T-helper 2 cell (primary cell): ENCODE results near the gene GIMAP8.

Experiments
- DNase-seq, 5 experiments: peaks; one replicate each; pipeline versions ENCODE4 v3.0.0 to v3.0.0-alpha.2; 2012 to 2022

The GIMAP8 gene

GRCh38 chr7:150412016-150412415 is 38.4 kb upstream of the GIMAP8 start:
- no peak for DNase-seq

- no peak for DNase-seq
Measured at GRCh38 chr7:150412518-150413488, 37.6 kb upstream of the GIMAP8 start.

DNA sequence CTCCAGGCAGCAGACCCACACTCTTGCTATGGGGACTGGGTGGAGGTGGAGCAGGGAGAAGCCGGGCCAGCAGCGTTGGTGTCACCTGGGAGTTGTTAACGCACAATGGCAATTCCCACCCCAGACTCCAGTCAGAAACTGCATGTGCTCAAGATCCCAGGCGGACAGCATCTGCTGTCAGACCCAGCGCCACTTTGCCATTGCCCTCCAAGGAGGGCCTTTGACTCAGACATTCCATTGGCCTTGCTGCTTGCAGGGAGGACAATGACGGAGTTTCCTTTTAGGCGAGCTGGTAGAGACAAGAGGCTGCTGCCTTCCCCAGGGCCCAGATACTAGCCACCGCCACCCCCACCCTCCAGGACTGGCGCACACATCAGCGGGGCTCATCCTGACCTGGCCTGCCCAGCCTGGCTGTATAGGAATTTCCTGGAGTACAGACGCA is 36.8 kb upstream of the GIMAP8 start:
- no peak for DNase-seq

GRCh38 chr7:150415161-150416153 is 35.0 kb upstream of the GIMAP8 start:
- no peak for DNase-seq

DNA sequence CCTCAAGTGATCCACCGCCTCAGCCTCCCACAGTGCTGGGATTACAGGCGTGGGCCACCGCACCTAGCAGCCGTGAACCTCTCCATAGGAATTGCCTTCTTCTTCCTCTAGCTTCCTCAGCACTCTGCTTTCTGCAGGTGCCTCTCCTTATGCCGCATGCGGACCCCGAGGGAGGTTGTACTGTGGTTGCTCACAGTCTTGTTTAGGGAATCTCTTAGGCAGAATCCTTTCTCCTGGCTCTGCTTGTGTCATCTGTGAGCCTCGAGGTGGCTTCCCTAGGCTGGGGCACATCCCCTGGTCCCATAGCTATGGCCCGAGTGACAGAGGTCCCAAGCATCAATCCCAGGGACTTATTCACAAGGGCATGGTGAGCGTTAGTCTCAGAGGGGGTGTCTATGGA is 33.2 kb upstream of the GIMAP8 start:
- DNase-seq, result no peak

GRCh38 chr7:150417863-150418262 is 32.6 kb upstream of the GIMAP8 start:
- DNase-seq, result no peak

GRCh38 chr7:150420242-150420641 is 30.2 kb upstream of the GIMAP8 start:
- no peak for DNase-seq

DNA sequence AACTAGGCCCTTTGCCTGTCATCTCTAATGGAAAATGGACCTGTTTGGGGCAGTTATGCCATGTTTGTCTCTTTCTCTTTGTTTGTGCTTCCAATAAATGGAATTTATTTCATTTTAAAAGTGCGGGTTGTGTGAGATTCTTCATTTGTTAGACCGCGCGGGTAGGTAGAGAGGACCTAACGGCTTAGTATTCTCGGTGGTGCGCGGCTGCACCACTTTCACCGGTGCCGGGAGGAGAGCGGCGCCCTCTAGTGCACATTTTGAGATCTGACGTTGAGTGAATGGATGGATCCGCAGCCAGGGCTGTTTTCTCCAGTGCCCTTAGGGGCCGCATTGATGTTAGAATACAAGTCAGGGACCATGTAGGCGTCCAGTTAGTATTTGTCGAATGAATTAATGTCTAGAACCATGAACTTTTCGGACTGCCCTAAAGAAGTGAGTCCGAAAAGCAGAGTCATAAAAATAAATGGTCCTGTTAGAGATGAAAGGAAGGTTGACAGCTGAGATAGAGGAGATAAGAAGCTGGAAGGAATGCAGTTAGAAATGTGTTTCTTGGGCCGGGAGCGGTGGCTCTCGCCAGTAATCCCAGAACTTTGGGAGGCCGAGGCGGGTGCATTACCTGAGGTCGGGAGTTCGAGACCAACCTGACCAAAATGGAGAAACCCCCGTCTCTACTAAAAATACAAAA is 29.3 kb upstream of the GIMAP8 start:
- peak; percentile 61 to 83 (median 73) for DNase-seq

- no peak for DNase-seq
Measured at GRCh38 chr7:150421831-150422230, 28.6 kb upstream of the GIMAP8 start.

GRCh38 chr7:150425670-150426069 is 24.8 kb upstream of the GIMAP8 start:
- DNase-seq, result no peak

- DNase-seq, result peak in 1 of 5 experiments; percentile 28
Measured at GRCh38 chr7:150428671-150429451, 21.6 kb upstream of the GIMAP8 start.

GRCh38 chr7:150429699-150430098 is 20.7 kb upstream of the GIMAP8 start:
- no peak for DNase-seq

- no peak for DNase-seq
Measured at GRCh38 chr7:150430465-150431085, 19.9 kb upstream of the GIMAP8 start.

- no peak for DNase-seq
Measured at GRCh38 chr7:150431839-150432658, 18.4 kb upstream of the GIMAP8 start.

DNA sequence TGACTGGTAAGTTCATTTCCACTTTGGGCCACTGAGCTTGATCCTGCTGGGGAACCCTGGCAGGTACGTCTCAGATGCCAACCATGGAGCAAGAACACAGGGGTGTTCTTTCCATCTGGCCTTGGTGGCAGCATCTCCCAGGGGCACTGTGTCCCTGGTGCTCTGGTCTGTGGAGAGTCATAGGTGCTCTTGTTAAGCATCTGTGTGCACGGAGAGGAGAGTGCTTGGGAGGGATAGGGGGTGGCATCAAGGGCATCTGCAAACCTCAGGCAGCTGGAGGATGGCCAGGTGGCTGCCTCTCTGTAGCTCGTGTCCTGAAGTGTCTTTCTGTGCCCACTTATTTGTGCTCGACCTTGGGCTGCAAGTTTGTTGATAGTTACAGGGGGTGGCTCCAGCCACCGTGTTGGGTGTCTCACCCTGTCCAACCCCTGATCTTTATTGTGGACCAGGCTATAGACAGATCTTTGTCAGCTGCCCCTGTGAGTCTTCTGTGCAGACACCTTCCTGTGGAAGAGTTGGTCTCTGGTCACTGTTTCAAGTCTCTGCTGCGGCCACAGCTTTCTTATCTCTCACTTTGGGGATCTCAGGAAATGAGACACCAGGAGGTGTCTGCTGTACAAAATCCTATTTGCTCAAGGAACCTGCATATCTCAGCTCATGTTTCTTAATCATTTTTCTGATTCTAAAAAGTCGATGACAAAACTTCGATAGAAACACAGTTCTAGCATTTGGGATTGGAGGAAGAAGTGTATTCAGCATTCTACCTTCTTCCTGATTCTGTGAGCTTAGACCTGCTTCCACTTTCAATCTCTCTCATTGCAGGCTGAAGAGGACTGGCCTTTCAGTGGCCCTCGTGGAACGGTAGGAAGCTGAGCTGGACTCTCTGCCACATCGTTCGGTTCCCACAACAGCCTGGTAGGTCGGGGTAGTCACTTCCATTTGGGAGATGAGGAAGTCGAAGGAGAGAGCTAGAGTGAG is 17.2 kb upstream of the GIMAP8 start:
- DNase-seq, result no peak

DNA sequence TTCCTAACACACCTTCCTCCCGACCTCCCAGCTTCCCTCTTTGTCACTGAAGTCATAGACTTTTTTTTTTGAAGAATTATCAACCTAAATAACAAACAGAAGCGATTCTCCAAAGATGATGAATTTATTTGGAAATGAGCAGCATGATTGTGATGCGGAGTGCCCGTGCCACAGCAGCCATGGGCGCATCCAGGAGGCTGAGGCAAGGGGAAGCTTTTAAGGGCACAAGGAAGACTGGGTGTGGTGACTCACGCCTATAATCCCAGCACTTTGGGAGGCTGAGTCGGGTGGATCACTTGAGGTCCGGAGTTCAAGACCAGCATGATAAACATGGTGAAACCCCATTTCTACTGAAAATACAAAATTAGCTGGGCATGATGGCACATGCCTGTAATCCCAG is 16.2 kb upstream of the GIMAP8 start:
- no peak for DNase-seq

DNA sequence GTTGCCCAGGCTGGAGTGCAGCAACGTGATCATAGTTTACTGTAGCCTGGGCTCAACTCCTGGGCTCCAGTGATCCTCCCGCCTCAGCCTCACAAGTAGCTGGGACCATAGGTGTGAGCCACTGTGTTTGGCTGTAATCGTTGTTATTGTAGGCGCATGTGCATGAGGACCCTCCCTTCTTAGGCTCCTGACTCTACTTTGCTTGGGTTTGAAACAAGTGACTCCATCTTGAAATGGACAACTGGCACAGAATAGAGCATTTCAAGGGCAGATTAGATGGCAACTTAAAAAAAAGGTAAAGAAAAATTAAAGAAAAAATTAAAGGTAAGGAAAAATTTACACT is 15.4 kb upstream of the GIMAP8 start:
- DNase-seq, result no peak

DNA sequence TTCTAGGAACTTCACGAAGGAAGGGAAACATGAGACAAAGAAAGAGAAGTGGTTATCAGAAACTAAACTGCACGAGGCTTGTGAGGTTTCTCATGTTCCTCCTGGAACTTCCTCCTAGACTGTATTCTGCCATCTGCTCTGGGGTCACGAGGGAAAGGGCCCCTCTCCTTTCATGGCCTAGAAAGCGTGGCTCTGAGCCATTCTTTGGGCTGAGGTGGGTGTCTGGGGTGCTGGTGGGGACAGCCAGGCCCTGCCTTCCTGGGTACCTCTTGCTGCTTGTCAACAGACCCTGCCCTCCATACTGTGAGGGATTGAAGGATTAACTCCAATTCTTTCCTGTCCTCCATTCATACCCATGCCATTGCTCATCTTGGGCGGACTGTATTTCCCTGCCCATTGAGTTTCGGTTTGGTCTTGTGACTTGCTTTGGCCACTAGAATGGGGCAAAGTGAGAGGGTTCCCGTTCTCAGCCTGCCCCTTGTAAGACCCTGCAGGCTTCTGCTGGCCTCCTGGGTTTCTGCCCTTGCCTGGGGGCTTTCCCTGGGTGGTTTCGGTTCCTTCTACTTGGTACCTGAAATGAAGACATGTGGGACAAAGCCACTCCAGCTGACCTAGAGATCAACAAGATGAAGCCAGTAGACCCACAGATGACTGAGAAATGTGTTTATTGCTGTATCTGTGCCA is 14.9 kb upstream of the GIMAP8 start:
- no peak for DNase-seq

DNA sequence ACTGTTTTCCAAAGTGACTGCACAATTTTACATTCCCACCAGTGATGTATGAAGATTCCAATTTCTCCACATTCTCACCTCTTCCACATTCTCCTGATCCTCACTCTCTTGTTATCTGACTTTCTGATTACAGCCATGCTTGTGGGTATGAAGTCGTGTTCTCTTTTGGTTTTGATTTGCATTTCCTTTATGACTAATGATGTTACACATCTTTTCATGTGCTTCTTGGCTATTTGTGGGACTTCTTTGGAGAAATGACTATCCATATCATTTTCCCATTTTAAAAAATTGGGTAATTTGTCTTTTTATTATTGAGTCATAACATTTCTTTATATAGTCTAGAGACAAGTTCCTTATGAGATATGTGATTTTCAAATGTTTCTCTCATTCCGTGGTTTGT is 10.5 kb upstream of the GIMAP8 start:
- DNase-seq, result no peak
